HG02938 (cell line): ENCODE results near the gene TENM4.
"Not testable (repeated sequence)": the region's sequence is repeated elsewhere in the genome, so short reads cannot be mapped to it uniquely, and the experiment has no call there.

Source experiments
- ATAC-seq: cut with Tn5 transposase; IDR thresholded peaks from one replicate; pipeline ENCODE4 v1.9.1; 2021; ENCODE audit warnings: mild to moderate bottlenecking, moderate library complexity; ENCODE audit not compliant: unreplicated experiment

The TENM4 gene

GRCh38 chr11:78993802-78994430 lies 446.9 kb downstream of the TENM4 start:
- ATAC-seq, result no peak

- ATAC-seq, result no peak
Observed at GRCh38 chr11:78991681-78992080, 449.1 kb downstream of the TENM4 start.

- no peak for ATAC-seq
Observed at GRCh38 chr11:78990261-78990660, 450.6 kb downstream of the TENM4 start.

- no peak for ATAC-seq
Observed at GRCh38 chr11:78987748-78988147, 453.1 kb downstream of the TENM4 start.

GRCh38 chr11:78986305-78986704 lies 454.5 kb downstream of the TENM4 start:
- no peak for ATAC-seq

- no peak for ATAC-seq
Observed at GRCh38 chr11:78985663-78986062, 455.2 kb downstream of the TENM4 start.

GRCh38 chr11:78982473-78982872 lies 458.4 kb downstream of the TENM4 start:
- ATAC-seq, result no peak

- no peak for ATAC-seq
Observed at GRCh38 chr11:78981153-78981552, 459.7 kb downstream of the TENM4 start.

GRCh38 chr11:78978831-78979230 lies 462.0 kb downstream of the TENM4 start:
- ATAC-seq, result no peak

GRCh38 chr11:78977848-78978247 lies 463.0 kb downstream of the TENM4 start:
- ATAC-seq, result not testable (repeated sequence)

- ATAC-seq, result no peak
Observed at GRCh38 chr11:78977009-78977408, 463.8 kb downstream of the TENM4 start.

GRCh38 chr11:78975081-78975480 lies 465.7 kb downstream of the TENM4 start:
- no peak for ATAC-seq

- no peak for ATAC-seq
Observed at GRCh38 chr11:78973876-78974275, 467.0 kb downstream of the TENM4 start.

GRCh38 chr11:78972590-78972989 lies 468.2 kb downstream of the TENM4 start:
- no peak for ATAC-seq

- ATAC-seq, result no peak
Observed at GRCh38 chr11:78972177-78972576, 468.7 kb downstream of the TENM4 start.

GRCh38 chr11:78967811-78968210 lies 473.0 kb downstream of the TENM4 start:
- ATAC-seq, result no peak

GRCh38 chr11:78965432-78965831 lies 475.4 kb downstream of the TENM4 start:
- ATAC-seq, result no peak

- no peak for ATAC-seq
Observed at GRCh38 chr11:78961937-78962701, 478.7 kb downstream of the TENM4 start.

- no peak for ATAC-seq
Observed at GRCh38 chr11:78961247-78961646, 479.6 kb downstream of the TENM4 start.

GRCh38 chr11:78958444-78958843 lies 482.4 kb downstream of the TENM4 start:
- ATAC-seq, result no peak

GRCh38 chr11:78957476-78958245 lies 483.2 kb downstream of the TENM4 start:
- ATAC-seq, result no peak

GRCh38 chr11:78954696-78955095 lies 486.1 kb downstream of the TENM4 start:
- no peak for ATAC-seq
